CD4-positive, alpha-beta T cell treated with Interferon alpha-2 for 1 hour (primary cell): Measurements from ENCODE around the gene KRTAP4-7.
A peak's percentile ranks its signal among the peaks of the same experiment; 100 is the strongest.
"Not testable (repeated sequence)": the region's sequence is repeated elsewhere in the genome, so short reads cannot be mapped to it uniquely, and the experiment has no call there.

Source experiments
- DNase-seq, 2 donors: peaks; one replicate each; pipeline ENCODE4 v3.0.0-alpha.2; 2020 to 2022

The KRTAP4-7 gene

DNA sequence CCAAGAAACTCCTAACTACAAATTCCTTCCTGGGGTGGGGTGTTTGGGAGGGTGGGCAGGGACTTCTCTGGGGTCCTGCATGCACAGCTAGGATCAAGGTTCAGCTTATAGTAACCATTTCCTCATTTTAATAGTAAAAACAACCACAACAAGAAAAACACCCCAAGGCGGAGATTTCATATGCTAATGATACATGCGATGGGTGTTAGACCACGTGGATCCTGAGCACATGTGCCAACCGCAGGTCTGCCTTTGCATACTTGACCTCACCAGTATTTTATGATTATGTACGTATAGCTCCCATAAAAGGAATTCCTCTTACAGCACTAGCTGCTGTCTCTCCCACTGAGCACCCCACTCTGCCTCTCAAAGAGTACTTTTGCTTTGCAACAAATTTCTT, 32.3 kb downstream of the KRTAP4-7 start:
- peak in 1 of 2 donors; percentile 33 for DNase-seq

- DNase-seq, result not testable (repeated sequence)
Observed at GRCh38 chr17:41117846-41118386, 34.0 kb downstream of the KRTAP4-7 start, which contains the start of gene KRTAP4-11. Gene KRTAP4-11 (minus strand): TSS chr17:41118373. CDS start chr17:41118315, 58 bp downstream.

DNA sequence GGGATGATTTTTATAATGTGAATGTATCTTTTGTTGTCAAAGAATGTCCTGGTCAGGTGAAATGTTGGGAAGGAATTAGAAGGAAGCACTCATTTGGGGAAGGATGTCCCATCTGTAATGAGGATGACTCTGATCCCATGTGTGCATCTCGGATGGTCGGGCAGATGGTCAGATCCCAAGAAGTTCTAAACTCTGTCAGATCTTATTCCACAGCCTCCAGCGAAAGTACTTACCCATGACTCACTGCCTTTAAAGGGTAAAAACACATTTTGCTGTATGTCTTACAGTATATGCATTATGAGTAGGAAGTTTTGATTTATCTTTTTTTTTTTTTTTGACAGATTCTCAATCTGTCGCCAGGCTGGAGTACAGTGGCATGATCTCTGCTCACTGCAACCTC, 34.8 kb downstream of the KRTAP4-7 start:
- no peak for DNase-seq

DNA sequence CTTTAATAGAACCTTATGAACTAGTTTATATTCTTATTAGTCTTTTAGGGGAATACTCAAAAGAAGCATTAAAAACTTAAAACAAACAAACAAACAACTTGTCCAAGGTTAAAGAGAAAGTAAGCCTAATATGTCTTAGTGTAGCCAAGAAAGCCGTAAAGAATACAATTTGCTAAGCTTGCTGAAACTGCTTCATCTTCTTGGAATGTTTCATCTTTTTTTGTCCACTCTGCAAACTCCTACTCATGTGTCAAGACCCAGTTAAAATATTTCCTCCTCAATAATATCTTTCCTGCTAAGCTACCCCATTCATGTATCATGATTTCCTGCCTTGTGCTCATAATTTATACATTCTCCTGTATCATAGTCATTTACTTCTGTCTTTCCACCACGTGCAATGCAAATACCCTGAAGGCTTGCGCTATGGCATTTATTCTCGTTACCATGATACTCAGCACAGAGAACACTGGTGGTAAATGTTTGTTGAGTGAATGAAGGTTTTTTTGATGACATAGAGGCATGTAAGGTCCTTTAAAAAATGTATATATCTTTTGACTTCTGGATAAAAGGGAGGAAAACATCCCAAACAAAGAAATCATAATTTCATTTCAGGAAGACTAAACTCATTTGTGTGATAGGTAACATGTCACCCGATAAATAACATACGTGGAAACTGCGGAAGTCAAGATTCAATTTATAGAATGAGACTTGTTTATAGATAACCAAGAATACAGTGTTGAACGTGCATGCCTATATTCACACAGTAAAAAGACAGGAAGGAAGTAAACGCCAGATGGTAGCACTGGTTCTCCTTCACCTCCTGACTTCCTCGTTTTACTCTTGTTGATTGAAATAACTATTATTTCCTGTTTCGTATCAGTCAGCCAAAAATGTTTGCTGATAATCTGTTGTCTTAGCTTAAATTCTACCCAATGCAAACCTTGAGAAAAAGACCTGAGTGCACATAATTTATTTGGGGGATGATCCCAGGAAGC, 36.0 kb downstream of the KRTAP4-7 start:
- DNase-seq, result peak; percentile 24 to 35

DNA sequence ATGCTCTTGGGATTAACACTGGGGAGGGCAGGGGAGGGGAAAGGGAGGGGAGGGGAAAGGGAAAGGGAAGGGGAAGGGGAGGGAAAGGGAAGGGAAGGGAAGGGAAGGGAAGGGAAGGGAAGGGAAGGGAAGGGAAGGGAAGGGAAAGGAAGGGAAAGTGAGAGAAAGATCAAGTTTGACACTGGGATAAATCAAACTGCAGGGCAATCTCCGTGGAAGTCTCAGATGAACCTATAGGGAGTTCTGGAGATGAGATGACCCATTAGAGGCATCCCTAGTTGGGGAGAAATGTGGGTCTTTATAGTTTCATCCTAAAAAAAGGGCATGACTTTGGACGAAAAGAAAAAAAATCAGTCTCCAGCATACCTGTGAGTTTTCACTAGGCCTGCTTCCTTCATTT, 37.8 kb downstream of the KRTAP4-7 start:
- DNase-seq, result no peak

DNA sequence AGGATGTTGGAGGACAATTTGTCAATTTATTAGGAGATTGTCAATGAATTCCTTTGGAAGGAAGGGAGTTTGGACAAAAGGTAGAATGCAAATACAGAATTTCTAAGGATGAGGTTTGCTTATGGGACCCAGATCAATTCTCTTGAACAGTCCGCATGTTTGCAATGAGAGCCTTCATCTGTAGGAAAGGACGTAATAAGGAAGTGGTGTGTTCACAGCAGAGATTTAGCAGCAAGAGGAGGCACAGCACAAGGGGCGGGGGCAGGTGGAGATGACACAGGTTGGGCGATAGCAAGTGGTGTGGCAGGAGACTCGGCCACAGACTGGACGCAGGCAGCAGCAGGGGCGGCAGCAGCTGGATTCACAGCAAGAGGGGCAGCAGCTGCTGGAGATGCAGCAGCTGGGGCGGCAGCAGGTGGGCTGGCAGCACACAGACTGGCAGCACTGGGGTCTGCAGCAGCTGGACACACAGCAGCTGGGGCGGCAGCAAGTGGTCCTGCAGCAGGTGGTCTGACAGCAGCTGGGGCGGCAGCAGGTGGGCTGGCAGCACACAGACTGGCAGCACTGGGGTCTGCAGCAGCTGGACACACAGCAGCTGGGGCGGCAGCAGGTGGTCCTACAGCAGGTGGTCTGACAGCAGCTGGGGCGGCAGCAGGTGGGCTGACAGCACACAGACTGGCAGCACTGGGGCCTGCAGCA, 39.5 kb downstream of the KRTAP4-7 start:
- not testable (repeated sequence) for DNase-seq

DNA sequence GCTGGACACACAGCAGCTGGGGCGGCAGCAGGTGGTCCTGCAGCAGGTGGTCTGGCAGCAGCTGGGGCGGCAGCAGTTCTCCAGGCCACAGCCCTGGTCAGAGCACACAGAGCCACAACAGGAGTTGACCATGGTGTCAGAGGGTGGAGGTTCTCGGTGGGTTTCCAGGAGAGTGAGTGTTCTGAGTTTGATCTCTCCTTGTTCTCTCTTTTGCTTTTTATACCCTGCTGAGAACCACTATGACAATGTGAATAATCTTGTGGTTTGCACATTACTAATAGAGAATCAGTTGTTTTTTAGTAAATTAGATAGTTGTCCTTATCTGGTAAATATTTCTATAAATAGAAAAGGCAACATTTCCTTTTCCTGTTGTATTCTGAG, 40.0 kb downstream of the KRTAP4-7 start, which contains the start of gene KRTAP4-12:
Gene KRTAP4-12, minus strand, starts transcription at position 192 of the 381 bp plus-strand sequence. Its CDS starts 60 bp downstream, at position 132.
- DNase-seq, result not testable (repeated sequence)

- no peak for DNase-seq
Observed at GRCh38 chr17:41125064-41125463, 41.1 kb downstream of the KRTAP4-7 start.

GRCh38 chr17:41126412-41126811, 42.5 kb downstream of the KRTAP4-7 start:
- no peak for DNase-seq

- no peak for DNase-seq
Observed at GRCh38 chr17:41127371-41127770, 43.4 kb downstream of the KRTAP4-7 start.

DNA sequence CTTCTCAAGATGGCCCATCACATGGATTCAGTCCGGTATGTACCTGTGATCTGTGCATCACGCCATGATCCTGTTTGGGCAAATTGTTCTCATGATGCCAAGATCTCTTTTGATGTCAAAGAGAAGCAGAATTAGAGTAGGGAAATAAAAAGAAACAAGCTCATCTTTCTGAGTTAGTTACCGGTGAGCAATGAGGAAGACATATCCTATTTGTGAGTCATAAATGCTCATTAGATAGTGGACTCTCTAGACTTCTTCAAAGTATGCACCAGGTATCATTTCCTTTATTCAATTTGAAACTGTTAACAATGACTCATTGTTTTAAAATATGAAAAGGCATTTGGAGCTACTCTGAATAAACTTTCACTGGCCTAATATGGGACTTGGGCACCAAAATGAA, 48.0 kb downstream of the KRTAP4-7 start:
- DNase-seq, result no peak

DNA sequence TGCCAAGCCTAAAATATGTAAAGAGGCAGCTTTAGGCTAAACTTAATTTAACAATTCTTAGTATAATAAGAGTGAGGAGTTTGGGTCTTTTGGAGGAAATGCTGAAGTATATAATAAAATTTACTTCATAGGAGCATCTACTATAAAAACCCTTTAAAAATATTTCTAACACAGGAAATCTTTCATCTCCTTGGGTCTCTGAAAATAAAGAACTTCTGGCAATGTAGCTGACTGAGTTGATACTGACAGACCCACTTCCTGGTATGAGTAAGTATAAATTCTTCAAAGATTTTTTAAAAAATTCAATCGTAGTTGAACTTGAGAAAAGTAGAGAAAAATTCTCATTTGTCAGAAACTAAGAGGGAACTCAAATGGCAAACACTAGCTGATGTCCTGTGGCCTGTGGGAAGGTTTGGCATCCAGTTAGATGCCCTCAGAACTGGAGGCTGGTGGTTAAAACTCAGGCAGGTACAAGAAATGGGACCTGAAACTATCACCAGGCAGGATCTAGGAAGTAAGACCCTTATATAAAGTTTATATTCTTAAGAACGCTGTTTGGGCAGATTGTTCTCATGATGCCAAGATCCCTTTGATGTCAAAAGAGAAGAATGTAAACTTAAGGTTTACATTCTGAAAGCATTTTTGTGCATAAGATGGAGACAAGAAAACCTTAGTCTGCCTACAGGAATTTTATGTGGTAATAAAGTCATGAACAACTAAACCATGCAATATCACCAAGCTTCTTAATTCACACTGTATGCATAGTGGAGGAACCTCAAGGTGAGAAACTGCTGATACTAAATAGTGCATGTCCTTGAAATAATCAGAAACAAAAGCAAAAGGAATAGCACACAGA, 50.2 kb downstream of the KRTAP4-7 start:
- no peak for DNase-seq
